ENCODE results near the gene PARD3.

GRCh38 chr10:34557173-34557572, 257.9 kb downstream of the PARD3 start:
- TF ChIP-seq POLR2A (IDR thresholded peaks at IDR 0.05) = no peak
- TF ChIP-seq CTCF (IDR thresholded peaks at IDR 0.05) = no peak
